PFSK-1 (cell line): ENCODE results near the gene FAM3A.

Experiments
- FOXP2 ChIP-seq: optimal IDR thresholded peaks from 2 replicates; pipeline ENCODE3; 2011; ENCODE audit warnings: borderline replicate concordance, control low read depth, inconsistent platforms; ENCODE audit not compliant: insufficient read depth; ENCODE audit errors: extremely low read length, extremely low read depth
- POLR2AphosphoS5 ChIP-seq: IDR thresholded peaks from 2 replicates; pipeline ENCODE4 v1.6.1; 2012; ENCODE audit warnings: low read depth, mild to moderate bottlenecking, control low read depth, low read length, moderate library complexity
- REST ChIP-seq, 2 experiments: IDR thresholded peaks; 2 replicates each; pipeline versions ENCODE4 v1.6.1 to v1.8.0; 2011 to 2012; ENCODE audit warnings: low read depth in 2 of 2, low read length in 2 of 2, control low read depth in 1 of 2, inconsistent platforms in 1 of 2, mild to moderate bottlenecking in 1 of 2, moderate library complexity in 1 of 2; ENCODE audit not compliant: insufficient read depth in 1 of 2
- SIN3A ChIP-seq: IDR thresholded peaks from 2 replicates; pipeline ENCODE4 v1.6.1; 2012; ENCODE audit warnings: mild to moderate bottlenecking, low read length, moderate library complexity, borderline replicate concordance; ENCODE audit not compliant: insufficient read depth
- TAF1 ChIP-seq: IDR thresholded peaks from 2 replicates; pipeline ENCODE4 v1.6.1; 2012; ENCODE audit warnings: low read length, control low read depth, borderline replicate concordance; ENCODE audit not compliant: insufficient read depth

Gene FAM3A

GRCh38 chrX:154502098-154502497 lies 13.9 kb downstream of the FAM3A start:
- TF ChIP-seq SIN3A, result no peak
- no peak for TF ChIP-seq FOXP2
- TF ChIP-seq TAF1, result no peak
- no peak for TF ChIP-seq REST (IDR thresholded peaks at IDR 0.05; ENCODE audit: insufficient read depth in 1 of 2, low read depth in 2 of 2, low read length in 2 of 2)
- TF ChIP-seq POLR2AphosphoS5, result no peak

- TF ChIP-seq POLR2AphosphoS5 (no peak), FOXP2 (no peak), TAF1 (no peak), REST (IDR thresholded peaks at IDR 0.05; ENCODE audit: insufficient read depth in 1 of 2, low read depth in 2 of 2, low read length in 2 of 2) (no peak), SIN3A (no peak)
Observed at GRCh38 chrX:154495472-154495922, 20.5 kb downstream of the FAM3A start.

GRCh38 chrX:154494715-154495114 lies 21.3 kb downstream of the FAM3A start:
- no peak for TF ChIP-seq TAF1
- TF ChIP-seq POLR2AphosphoS5, result no peak
- no peak for TF ChIP-seq FOXP2
- no peak for TF ChIP-seq SIN3A
- no peak for TF ChIP-seq REST (IDR thresholded peaks at IDR 0.05; ENCODE audit: insufficient read depth in 1 of 2, low read depth in 2 of 2, low read length in 2 of 2)

- TF ChIP-seq FOXP2 (no peak), TAF1 (peak; percentile 77; the same call in 1 of the 2 replicates), POLR2AphosphoS5 (peak; percentile 52), REST (IDR thresholded peaks at IDR 0.05; ENCODE audit: insufficient read depth in 1 of 2, low read depth in 2 of 2, low read length in 2 of 2) (0 out of 4 replicates have a peak, but pooled peaks of 1 of the 2 experiments have one; percentile 34)
Observed at GRCh38 chrX:154490414-154491083, 25.5 kb downstream of the FAM3A start, which contains the start of gene SLC10A3. Gene SLC10A3 (minus strand): TSS chrX:154490629. CDS start chrX:154488940, 1,689 bp downstream.

GRCh38 chrX:154490021-154490413 lies 26.0 kb downstream of the FAM3A start:
- TF ChIP-seq TAF1 (no peak), POLR2AphosphoS5 (no peak), REST (IDR thresholded peaks at IDR 0.05; ENCODE audit: insufficient read depth in 1 of 2, low read depth in 2 of 2, low read length in 2 of 2) (no peak), FOXP2 (no peak), SIN3A (no peak)
